NB4 (cell line): ENCODE data around the gene OR8D1.

Experiments used
- MYC ChIP-seq: IDR thresholded peaks from 2 replicates; pipeline ENCODE4 v1.6.1; 2011; ENCODE audit warnings: low read depth, low read length
- POLR2A ChIP-seq: IDR thresholded peaks from 2 replicates; pipeline ENCODE4 v1.6.1; 2011; ENCODE audit warnings: mild to moderate bottlenecking; ENCODE audit not compliant: insufficient read length; ENCODE audit errors: extremely low read depth
- TF ChIP-seq, protein P1 (sequence below): IDR thresholded peaks from one replicate; pipeline ENCODE4 v1.5.1; 2012; ENCODE audit warnings: low read depth, low read length
- TF ChIP-seq, protein P2 (sequence below): IDR thresholded peaks from 2 replicates; pipeline ENCODE4 v1.6.1; 2011; ENCODE audit warnings: low read depth, low read length

DNA sequence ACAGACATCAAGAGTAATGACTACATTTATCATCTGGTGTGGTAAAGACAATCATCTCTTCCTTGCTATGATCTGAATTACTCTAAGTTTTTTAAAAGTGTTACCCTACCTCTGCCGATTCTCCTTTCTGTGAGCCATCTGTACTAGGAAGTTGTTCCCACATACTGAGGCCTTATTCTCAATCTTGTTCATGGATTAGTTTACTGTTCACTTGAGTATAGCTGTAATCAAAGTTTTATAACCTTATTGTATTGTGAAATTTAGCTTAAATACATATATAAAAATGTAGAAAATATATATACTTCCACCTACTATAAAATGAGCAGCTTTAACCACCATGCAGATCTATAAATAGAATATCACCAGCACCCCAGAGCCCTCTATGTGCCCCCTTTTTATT, 8.6 kb upstream of the OR8D1 start:
- TF ChIP-seq, protein P1, sequence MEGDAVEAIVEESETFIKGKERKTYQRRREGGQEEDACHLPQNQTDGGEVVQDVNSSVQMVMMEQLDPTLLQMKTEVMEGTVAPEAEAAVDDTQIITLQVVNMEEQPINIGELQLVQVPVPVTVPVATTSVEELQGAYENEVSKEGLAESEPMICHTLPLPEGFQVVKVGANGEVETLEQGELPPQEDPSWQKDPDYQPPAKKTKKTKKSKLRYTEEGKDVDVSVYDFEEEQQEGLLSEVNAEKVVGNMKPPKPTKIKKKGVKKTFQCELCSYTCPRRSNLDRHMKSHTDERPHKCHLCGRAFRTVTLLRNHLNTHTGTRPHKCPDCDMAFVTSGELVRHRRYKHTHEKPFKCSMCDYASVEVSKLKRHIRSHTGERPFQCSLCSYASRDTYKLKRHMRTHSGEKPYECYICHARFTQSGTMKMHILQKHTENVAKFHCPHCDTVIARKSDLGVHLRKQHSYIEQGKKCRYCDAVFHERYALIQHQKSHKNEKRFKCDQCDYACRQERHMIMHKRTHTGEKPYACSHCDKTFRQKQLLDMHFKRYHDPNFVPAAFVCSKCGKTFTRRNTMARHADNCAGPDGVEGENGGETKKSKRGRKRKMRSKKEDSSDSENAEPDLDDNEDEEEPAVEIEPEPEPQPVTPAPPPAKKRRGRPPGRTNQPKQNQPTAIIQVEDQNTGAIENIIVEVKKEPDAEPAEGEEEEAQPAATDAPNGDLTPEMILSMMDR: no peak
- TF ChIP-seq POLR2A (no peak), MYC (no peak)
- TF ChIP-seq, protein P2, sequence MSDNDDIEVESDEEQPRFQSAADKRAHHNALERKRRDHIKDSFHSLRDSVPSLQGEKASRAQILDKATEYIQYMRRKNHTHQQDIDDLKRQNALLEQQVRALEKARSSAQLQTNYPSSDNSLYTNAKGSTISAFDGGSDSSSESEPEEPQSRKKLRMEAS: no peak
